Muscle of leg (tissue), 11 donors: ENCODE measurements around the gene ZNF292. TPM values are rescaled to one million over a fixed set of nuclear protein-coding genes. Genes with fewer than 3 reads are reported as not detected.
"Not testable (repeated sequence)": the region's sequence is repeated elsewhere in the genome, so short reads cannot be mapped to it uniquely, and the experiment has no call there.

Experiments used
- DNase-seq: peaks from one replicate; pipeline ENCODE4 v3.0.0; 2013
- H3K27ac ChIP-seq: one replicate; pipeline ENCODE4 v1.5.1; 2013; ENCODE audit warnings: mild to moderate bottlenecking, low read length, control low read depth
- H3K27me3 ChIP-seq: one replicate; pipeline ENCODE4 v1.6.1; 2013; ENCODE audit warnings: low read length; ENCODE audit not compliant: control insufficient read depth, insufficient read depth
- H3K36me3 ChIP-seq: one replicate; pipeline ENCODE4 v1.6.1; 2013; ENCODE audit warnings: low read length; ENCODE audit not compliant: control insufficient read depth, insufficient read depth
- H3K4me1 ChIP-seq: one replicate; pipeline ENCODE4 v1.6.1; 2013; ENCODE audit warnings: low read length; ENCODE audit not compliant: control insufficient read depth, insufficient read depth
- H3K4me3 ChIP-seq: one replicate; pipeline ENCODE4 v1.5.1; 2013; ENCODE audit warnings: low read length, control low read depth
- H3K9me3 ChIP-seq: replicated peaks from 2 replicates; pipeline ENCODE4 v1.6.1; 2013; ENCODE audit warnings: low read depth, low read length; ENCODE audit not compliant: control insufficient read depth
- WGBS: methylation state at CpG from one replicate; pipeline ENCODE4 v1.1.5; 2013; ENCODE audit warnings: missing lambda C conversion rate; ENCODE audit not compliant: insufficient coverage; 5-methylcytosine and 5-hydroxymethylcytosine counted together
- polyA plus RNA-seq, 8 donors: library from polyadenylated mRNA; unstranded; fragments of 120-200 nt; gene quantifications; one replicate each; pipeline versions ENCODE4 v1.2.1 to v1.2.3, GENCODE V29; 2013; ENCODE audit warnings: inconsistent platforms in 1 of 8, low replicate concordance in 1 of 8; ENCODE audit not compliant: insufficient read length in 8 of 8, insufficient read depth in 1 of 8
- total RNA-seq: library from RNA; stranded (reverse); fragments of 120-200 nt; gene quantifications from one replicate; pipeline ENCODE4 v1.2.4, GENCODE V29; 2013

ZNF292 gene
- total and polyA plus RNA-seq, 9 donors: 14.0 to 32.9 (median 20.0) TPM

- WGBS: no CpG with 5 or more reads among the region's 3 CpGs
- Histone ChIP-seq H3K27ac (no peak overlapping the region), H3K9me3 (no peaks in the 10 kb centered on the region), H3K4me1 (no peaks in the 10 kb centered on the region), H3K27me3 (no peaks in the 10 kb centered on the region), H3K36me3 (no peaks in the 10 kb centered on the region), H3K4me3 (no peak overlapping the region)
- no peak for DNase-seq
These were observed 128.1 kb downstream of the ZNF292 start for GRCh38 chr6:87283461-87283860.

- no CpG with 5 or more reads among the region's 2 CpGs for WGBS
- Histone ChIP-seq H3K4me3 (no peak overlapping the region), H3K27me3 (no peaks in the 10 kb centered on the region), H3K9me3 (no peaks in the 10 kb centered on the region), H3K36me3 (no peaks in the 10 kb centered on the region), H3K27ac (no peak overlapping the region), H3K4me1 (no peaks in the 10 kb centered on the region)
- DNase-seq: no peak
These were observed 131.9 kb downstream of the ZNF292 start for GRCh38 chr6:87287251-87287650.

GRCh38 chr6:87289571-87289970 is 134.2 kb downstream of the ZNF292 start:
- H3K9me3 ChIP-seq: no peaks in the 10 kb centered on the region
- H3K36me3 ChIP-seq: no peaks in the 10 kb centered on the region
- no peak overlapping the region for H3K4me3 ChIP-seq
- H3K27ac ChIP-seq: no peak overlapping the region
- DNase-seq: no peak
- WGBS: 90% methylated on average over 3 of the region's 3 CpGs
- no peaks in the 10 kb centered on the region for H3K4me1 ChIP-seq
- no peaks in the 10 kb centered on the region for H3K27me3 ChIP-seq

- H3K4me3 ChIP-seq: no peak overlapping the region
- peak; percentile 35 for DNase-seq
- no peaks in the 10 kb centered on the region for H3K4me1 ChIP-seq
- H3K9me3 ChIP-seq: no peaks in the 10 kb centered on the region
- H3K27ac ChIP-seq: no peak overlapping the region
- H3K36me3 ChIP-seq: no peaks in the 10 kb centered on the region
- no peaks in the 10 kb centered on the region for H3K27me3 ChIP-seq
- no CpG with 5 or more reads among the region's 2 CpGs for WGBS
These were observed 136.5 kb downstream of the ZNF292 start for GRCh38 chr6:87291883-87292282.

- Histone ChIP-seq H3K27ac (no peak overlapping the region), H3K27me3 (no peaks in the 10 kb centered on the region), H3K9me3 (no peaks in the 10 kb centered on the region), H3K4me1 (no peaks in the 10 kb centered on the region), H3K36me3 (no peaks in the 10 kb centered on the region), H3K4me3 (no peak overlapping the region)
- WGBS: 74% methylated on average over 3 of the region's 4 CpGs
- DNase-seq: no peak
These were observed 138.2 kb downstream of the ZNF292 start for GRCh38 chr6:87293526-87293925.

- Histone ChIP-seq H3K4me3 (no peak overlapping the region), H3K27me3 (no peaks in the 10 kb centered on the region), H3K36me3 (no peaks in the 10 kb centered on the region), H3K27ac (no peak overlapping the region), H3K4me1 (no peaks in the 10 kb centered on the region), H3K9me3 (no peaks in the 10 kb centered on the region)
- WGBS: no CpG with 5 or more reads among the region's 1 CpG
- no peak for DNase-seq
These were observed 141.8 kb downstream of the ZNF292 start for GRCh38 chr6:87297119-87297518.

GRCh38 chr6:87301277-87301676 is 145.9 kb downstream of the ZNF292 start:
- H3K4me1 ChIP-seq, H3K9me3 ChIP-seq, H3K27ac ChIP-seq, H3K4me3 ChIP-seq, H3K27me3 ChIP-seq, H3K36me3 ChIP-seq, DNase-seq: not testable (repeated sequence)
- WGBS: 100% methylated on average over 5 of the region's 9 CpGs

- H3K27me3 ChIP-seq: no peaks in the 10 kb centered on the region
- no peaks in the 10 kb centered on the region for H3K4me1 ChIP-seq
- WGBS: 73% methylated on average over 2 of the region's 4 CpGs
- no peak overlapping the region for H3K4me3 ChIP-seq
- H3K9me3 ChIP-seq: no peaks in the 10 kb centered on the region
- no peaks in the 10 kb centered on the region for H3K36me3 ChIP-seq
- no peak overlapping the region for H3K27ac ChIP-seq
- no peak for DNase-seq
These were observed 153.6 kb downstream of the ZNF292 start for GRCh38 chr6:87308970-87309369.

GRCh38 chr6:87312860-87313259 is 157.5 kb downstream of the ZNF292 start:
- Histone ChIP-seq H3K36me3 (no peaks in the 10 kb centered on the region), H3K9me3 (no peaks in the 10 kb centered on the region), H3K27ac (no peak overlapping the region), H3K4me1 (no peaks in the 10 kb centered on the region), H3K27me3 (no peaks in the 10 kb centered on the region), H3K4me3 (no peak overlapping the region)
- no peak for DNase-seq
- WGBS: no CpG with 5 or more reads among the region's 1 CpG
